ENCODE measurements around the gene WNT9B. TPM values are rescaled to one million over a fixed set of nuclear protein-coding genes. Genes with fewer than 3 reads are reported as not detected.

WNT9B gene
- total RNA-seq, 1 donor from 2014 or later: not detected

Other genes with a start within 250 kb of the WNT9B start
- 2.7 TPM for gene WNT3, start 32.9 kb upstream of the WNT9B start, total RNA-seq
- gene GOSR2, start 71.6 kb downstream of the WNT9B start, total RNA-seq: 28.1 TPM
- not detected for gene RPRML, start 127.7 kb downstream of the WNT9B start, total RNA-seq